NCI-H1694 (cell line): ENCODE results near the gene DDX3Y.

ENCODE experiments used
- DNase-seq: peaks from one replicate; lab custom pipeline; 2025; lab: John Stamatoyannopoulos, UW

The DDX3Y gene

GRCh38 chrY:12904618-12905516 lies at the start of gene DDX3Y:
Gene DDX3Y (plus strand): TSS chrY:12904868. CDS start chrY:12904937, 69 bp downstream.
- no peak for DNase-seq

GRCh38 chrY:12855791-12856275 lies 48.8 kb upstream of the DDX3Y start:
- no peak for DNase-seq

- DNase-seq: no peak
These were observed 36.7 kb upstream of the DDX3Y start for GRCh38 chrY:12867960-12868359.

DNA sequence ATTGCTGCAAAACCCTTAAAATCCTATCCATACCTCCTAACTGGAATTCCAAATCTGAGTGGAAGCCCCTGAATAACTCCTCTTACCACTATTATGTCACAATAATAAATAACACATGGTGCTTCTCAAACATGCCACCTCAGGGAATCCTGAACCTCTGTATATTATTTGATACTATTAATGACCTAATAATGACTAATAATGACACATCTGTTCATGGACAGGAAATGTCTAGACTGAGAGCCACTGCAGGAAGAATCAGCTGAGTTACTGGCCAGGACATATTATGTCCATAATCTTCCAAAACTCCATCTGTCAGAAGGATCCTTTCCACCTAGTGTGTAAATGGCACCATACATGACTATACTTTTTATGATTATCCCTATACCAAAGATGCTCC lies 7.7 kb upstream of the DDX3Y start:
- DNase-seq: no peak

- DNase-seq: no peak
These were observed 6.1 kb upstream of the DDX3Y start for GRCh38 chrY:12898604-12899003.

GRCh38 chrY:12905517-12905872 lies 827 bp downstream of the DDX3Y start:
- no peak for DNase-seq

DNA sequence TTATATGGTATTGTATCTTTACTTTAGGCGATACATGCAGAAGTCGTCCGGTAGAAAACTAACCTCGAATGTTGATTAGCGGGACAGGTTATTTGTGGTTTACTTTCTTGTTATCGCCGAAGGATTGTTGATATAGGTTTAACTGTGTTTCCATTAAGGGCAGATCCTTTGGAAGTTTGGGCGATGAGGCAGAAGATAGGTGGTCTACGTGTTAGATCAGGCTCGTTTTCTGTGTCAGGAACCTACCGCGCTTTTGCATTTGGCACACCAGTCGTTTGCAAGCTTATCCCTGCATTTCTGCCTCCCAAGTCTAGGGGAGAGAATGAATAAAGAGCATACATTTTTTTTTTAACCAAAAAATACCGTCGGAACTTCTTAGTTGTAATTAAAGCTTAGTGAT lies 1.2 kb downstream of the DDX3Y start:
- DNase-seq: no peak

DNA sequence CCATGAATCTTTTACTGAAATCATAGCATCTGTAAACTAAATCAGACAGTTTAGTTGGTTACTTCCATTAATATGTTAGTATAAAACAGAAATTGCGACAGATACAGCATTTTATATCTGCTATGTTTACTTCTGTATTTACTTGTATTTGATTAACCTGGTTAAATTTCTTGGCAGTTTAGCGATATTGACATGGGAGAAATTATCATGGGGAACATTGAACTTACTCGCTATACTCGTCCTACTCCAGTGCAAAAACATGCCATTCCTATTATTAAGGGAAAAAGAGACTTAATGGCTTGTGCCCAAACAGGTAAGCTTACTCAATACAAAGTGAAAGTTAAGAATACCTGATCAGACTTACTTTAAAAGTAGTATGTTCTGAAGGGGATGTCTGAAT lies 8.9 kb downstream of the DDX3Y start:
- DNase-seq: no peak

GRCh38 chrY:12928043-12928442 lies 23.4 kb downstream of the DDX3Y start:
- no peak for DNase-seq

GRCh38 chrY:12941725-12942687 lies 37.3 kb downstream of the DDX3Y start:
- DNase-seq: no peak
